Hepatocyte (in vitro differentiated cells): ENCODE data around the gene SLC17A8. TPM values are rescaled to one million over a fixed set of nuclear protein-coding genes. Genes with fewer than 3 reads are reported as not detected.

ENCODE experiments used
- DNase-seq: peaks from one replicate; pipeline ENCODE4 v3.0.0-alpha.2; 2016; ENCODE audit warnings: low spot score
- H2AFZ ChIP-seq: fragments of 200-600 bp; sonication (generic); 2 replicates; pipeline ENCODE4 v1.6.0; 2016; ENCODE audit warnings: antibody characterized with exemption, mild to moderate bottlenecking
- H3K27ac ChIP-seq: fragments of 200-600 bp; sonication (generic); 2 replicates; pipeline ENCODE4 v1.5.1; 2016; ENCODE audit warnings: mild to moderate bottlenecking
- H3K27me3 ChIP-seq: fragments of 200-600 bp; sonication (generic); 2 replicates; pipeline ENCODE4 v1.6.1; 2016
- H3K36me3 ChIP-seq: fragments of 200-600 bp; sonication (generic); replicated peaks from 2 replicates; pipeline ENCODE4 v1.5.1; 2016; ENCODE audit warnings: low read depth; ENCODE audit not compliant: insufficient read depth
- H3K4me1 ChIP-seq: fragments of 200-600 bp; sonication (generic); 2 replicates; pipeline ENCODE4 v1.5.1; 2016; ENCODE audit warnings: mild to moderate bottlenecking, moderate library complexity; ENCODE audit not compliant: insufficient read depth
- H3K4me2 ChIP-seq: fragments of 200-600 bp; sonication (generic); 2 replicates; pipeline ENCODE4 v1.6.0; 2016
- H3K4me3 ChIP-seq: fragments of 200-600 bp; sonication (generic); 2 replicates; pipeline ENCODE4 v1.5.1; 2016; ENCODE audit warnings: mild to moderate bottlenecking
- H3K79me2 ChIP-seq: fragments of 200-600 bp; sonication (generic); 2 replicates; pipeline ENCODE4 v1.6.0; 2017; ENCODE audit warnings: mild to moderate bottlenecking
- H3K9me2 ChIP-seq: fragments of 200-600 bp; sonication (generic); replicated peaks from 2 replicates; pipeline ENCODE4 v1.6.0; 2017; ENCODE audit warnings: mild to moderate bottlenecking; ENCODE audit not compliant: insufficient read depth
- H3K9me3 ChIP-seq: fragments of 200-600 bp; sonication (generic); 2 replicates; pipeline ENCODE4 v1.5.1; 2016; ENCODE audit warnings: low read depth, mild to moderate bottlenecking
- H4K20me1 ChIP-seq: fragments of 200-600 bp; sonication (generic); 2 replicates; pipeline ENCODE4 v1.6.0; 2016; ENCODE audit warnings: mild to moderate bottlenecking; ENCODE audit not compliant: insufficient read depth, poor library complexity, severe bottlenecking
- EZH2 ChIP-seq: fragments of 200-600 bp; sonication (generic); IDR thresholded peaks from 2 replicates; pipeline ENCODE4 v1.6.1; 2016; ENCODE audit warnings: antibody characterized with exemption, mild to moderate bottlenecking, borderline replicate concordance
- EZH2phosphoT487 ChIP-seq: fragments of 200-600 bp; sonication (generic); IDR thresholded peaks from one replicate; pipeline ENCODE4 v1.6.1; 2018; ENCODE audit warnings: antibody characterized with exemption, mild to moderate bottlenecking, low read depth, moderate library complexity; ENCODE audit not compliant: unreplicated experiment, severe bottlenecking
- WGBS: methylation state at CpG from one replicate; pipeline ENCODE4 v1.1.6; 2016; ENCODE audit warnings: low lambda C conversion rate; ENCODE audit errors: missing lambda C conversion rate; 5-methylcytosine and 5-hydroxymethylcytosine counted together
- polyA plus RNA-seq: library from polyadenylated mRNA; unstranded; fragments of >200 nt; fragmentation: Nextera tagmentation; extraction: Ambion mirVana; gene quantifications from 2 replicates; pipeline ENCODE4 v1.2.1, GENCODE V29; 2016
- total RNA-seq: library from RNA; depleted of rRNA; stranded (reverse); fragments of >200 nt; gene quantifications from 2 replicates; pipeline ENCODE4 v1.2.3, GENCODE V29; 2014
- TF ChIP-seq, protein P1 (sequence below): fragments of 200-600 bp; sonication (generic); IDR thresholded peaks from 2 replicates; pipeline ENCODE4 v1.5.1; 2016; ENCODE audit warnings: antibody characterized with exemption, mild to moderate bottlenecking; ENCODE audit not compliant: poor library complexity

SLC17A8 gene
- total and polyA plus RNA-seq, 2 experiments from 2014 or later: 0.10 TPM; not detected in 1

GRCh38 chr12:100345020-100345767 lies 11.7 kb upstream of the SLC17A8 start:
- 62% methylated on average over 1 of the region's 1 CpG for WGBS
- Histone ChIP-seq H3K27ac (no peak overlapping the region), H3K4me1 (no peaks in the 10 kb centered on the region), H4K20me1 (no peaks in the 10 kb centered on the region), H3K27me3 (no peaks in the 10 kb centered on the region), H2AFZ (no peak overlapping the region), H3K79me2 (no peaks in the 10 kb centered on the region), H3K4me2 (no peak overlapping the region), H3K9me3 (no peaks in the 10 kb centered on the region), H3K9me2 (no peaks in the 10 kb centered on the region), H3K4me3 (no peak overlapping the region), H3K36me3 (no peaks in the 10 kb centered on the region)
- DNase-seq: no peak
- TF ChIP-seq EZH2phosphoT487 (no peak), EZH2 (no peak)
- TF ChIP-seq, protein P1, sequence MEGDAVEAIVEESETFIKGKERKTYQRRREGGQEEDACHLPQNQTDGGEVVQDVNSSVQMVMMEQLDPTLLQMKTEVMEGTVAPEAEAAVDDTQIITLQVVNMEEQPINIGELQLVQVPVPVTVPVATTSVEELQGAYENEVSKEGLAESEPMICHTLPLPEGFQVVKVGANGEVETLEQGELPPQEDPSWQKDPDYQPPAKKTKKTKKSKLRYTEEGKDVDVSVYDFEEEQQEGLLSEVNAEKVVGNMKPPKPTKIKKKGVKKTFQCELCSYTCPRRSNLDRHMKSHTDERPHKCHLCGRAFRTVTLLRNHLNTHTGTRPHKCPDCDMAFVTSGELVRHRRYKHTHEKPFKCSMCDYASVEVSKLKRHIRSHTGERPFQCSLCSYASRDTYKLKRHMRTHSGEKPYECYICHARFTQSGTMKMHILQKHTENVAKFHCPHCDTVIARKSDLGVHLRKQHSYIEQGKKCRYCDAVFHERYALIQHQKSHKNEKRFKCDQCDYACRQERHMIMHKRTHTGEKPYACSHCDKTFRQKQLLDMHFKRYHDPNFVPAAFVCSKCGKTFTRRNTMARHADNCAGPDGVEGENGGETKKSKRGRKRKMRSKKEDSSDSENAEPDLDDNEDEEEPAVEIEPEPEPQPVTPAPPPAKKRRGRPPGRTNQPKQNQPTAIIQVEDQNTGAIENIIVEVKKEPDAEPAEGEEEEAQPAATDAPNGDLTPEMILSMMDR: no peak

DNA sequence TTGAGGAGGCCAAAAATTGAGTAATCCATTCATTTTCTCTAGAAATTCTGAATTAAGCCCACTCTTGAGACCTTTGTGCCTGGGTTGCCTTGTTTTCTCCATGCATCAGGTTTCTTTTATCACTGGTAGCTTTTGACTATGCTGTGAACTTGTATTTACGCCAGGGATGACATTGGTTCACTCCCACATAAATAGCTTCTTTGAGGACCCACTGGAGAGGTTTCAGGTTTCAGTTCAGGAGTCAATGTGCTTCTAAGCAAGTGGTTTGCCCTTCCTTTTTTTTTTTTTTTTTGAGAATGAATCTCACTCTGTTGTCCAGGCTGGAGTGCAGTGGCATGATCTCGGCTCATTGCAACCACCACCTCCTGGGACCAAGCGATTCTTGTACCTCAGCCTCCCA lies 10.2 kb upstream of the SLC17A8 start:
- no peak for DNase-seq
- no peak overlapping the region for H3K4me3 ChIP-seq
- TF ChIP-seq, protein P1: no peak
- TF ChIP-seq EZH2 (no peak), EZH2phosphoT487 (no peak)
- no peak overlapping the region for H3K4me2 ChIP-seq
- WGBS: 86% methylated on average over 3 of the region's 3 CpGs
- H3K27me3 ChIP-seq: no peaks in the 10 kb centered on the region
- H3K9me3 ChIP-seq: no peaks in the 10 kb centered on the region
- no peaks in the 10 kb centered on the region for H3K79me2 ChIP-seq
- no peaks in the 10 kb centered on the region for H3K4me1 ChIP-seq
- H2AFZ ChIP-seq: no peak overlapping the region
- H3K9me2 ChIP-seq: no peaks in the 10 kb centered on the region
- no peaks in the 10 kb centered on the region for H3K36me3 ChIP-seq
- no peak overlapping the region for H3K27ac ChIP-seq
- no peaks in the 10 kb centered on the region for H4K20me1 ChIP-seq

GRCh38 chr12:100348657-100349454 lies 8.0 kb upstream of the SLC17A8 start:
- Histone ChIP-seq H2AFZ (no peak overlapping the region), H3K36me3 (no peaks in the 10 kb centered on the region), H3K9me3 (no peaks in the 10 kb centered on the region), H3K27ac (no peak overlapping the region), H4K20me1 (no peaks in the 10 kb centered on the region), H3K9me2 (no peaks in the 10 kb centered on the region), H3K4me1 (no peaks in the 10 kb centered on the region), H3K4me2 (no peak overlapping the region), H3K79me2 (no peaks in the 10 kb centered on the region), H3K27me3 (no peaks in the 10 kb centered on the region), H3K4me3 (no peak overlapping the region)
- peak; percentile 35 for DNase-seq
- WGBS: 76% methylated on average over 7 of the region's 7 CpGs
- TF ChIP-seq EZH2phosphoT487: no peak
- no peak for TF ChIP-seq EZH2
- TF ChIP-seq, protein P1: peak; percentile 63
